Vagina (tissue), 2 donors: ENCODE data around the gene BEND7.

Source experiments
- CTCF ChIP-seq, 3 experiments: fragments of 450-650 bp in 2 of 3; fragments of 200-600 bp in 1 of 3; sonication (generic) in 1 of 3; IDR thresholded peaks; one replicate each; pipeline ENCODE4 v1.5.1; 2017 to 2019; ENCODE audit warnings: antibody characterized with exemption in 3 of 3, mild to moderate bottlenecking in 2 of 3, moderate library complexity in 2 of 3
- POLR2A ChIP-seq, 2 donors: fragments of 450-650 bp; IDR thresholded peaks; one replicate each; pipeline ENCODE4 v1.6.1; 2017; ENCODE audit warnings: antibody characterized with exemption in 2 of 2, mild to moderate bottlenecking in 2 of 2, moderate library complexity in 2 of 2
- POLR2AphosphoS5 ChIP-seq, 2 donors: sonication (generic); formaldehyde crosslinking; IDR thresholded peaks; one replicate each; pipeline ENCODE4 v1.9.0; 2017; ENCODE audit warnings: antibody characterized with exemption in 2 of 2, mild to moderate bottlenecking in 2 of 2, low read depth in 1 of 2; ENCODE audit not compliant: insufficient read depth in 1 of 2

- TF ChIP-seq POLR2AphosphoS5 (IDR thresholded peaks at IDR 0.05; ENCODE audit: insufficient read depth in 1 of 2, low read depth in 1 of 2) (no peak), CTCF (IDR thresholded peaks at IDR 0.05) (no peak), POLR2A (IDR thresholded peaks at IDR 0.05) (no peak)
Measured at GRCh38 chr10:13560597-13560996, 31.8 kb upstream of the BEND7 start.
